Stimulated activated naive CD4-positive, alpha-beta T cell treated with Interleukin-2 at 50 U/mL for 16 hours (primary cell): ENCODE results near the gene SLC10A3.

Source experiments
- DNase-seq: peaks from one replicate; lab custom pipeline; 2025; lab: John Stamatoyannopoulos, UW

SLC10A3 gene

DNA sequence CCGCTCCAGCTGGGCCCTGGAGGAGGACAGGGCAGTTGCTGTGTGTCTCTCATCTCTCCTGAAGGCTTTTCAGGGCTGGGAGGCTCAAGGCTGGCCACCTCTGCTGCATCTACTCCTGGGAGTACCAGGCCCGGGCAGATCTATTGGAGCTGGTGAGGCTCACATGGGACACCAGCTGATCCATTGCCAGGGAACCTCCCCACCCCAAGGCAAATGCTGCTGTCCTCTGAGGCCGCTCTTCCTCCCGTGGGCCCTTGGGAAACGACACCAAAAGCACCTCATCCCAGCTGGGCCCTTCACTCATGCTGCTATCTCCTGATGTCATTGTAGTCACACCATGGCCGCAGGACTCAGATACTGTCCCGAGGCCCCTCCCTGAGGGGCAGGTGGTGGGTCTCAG, 7.6 kb downstream of the SLC10A3 start:
- no peak for DNase-seq

DNA sequence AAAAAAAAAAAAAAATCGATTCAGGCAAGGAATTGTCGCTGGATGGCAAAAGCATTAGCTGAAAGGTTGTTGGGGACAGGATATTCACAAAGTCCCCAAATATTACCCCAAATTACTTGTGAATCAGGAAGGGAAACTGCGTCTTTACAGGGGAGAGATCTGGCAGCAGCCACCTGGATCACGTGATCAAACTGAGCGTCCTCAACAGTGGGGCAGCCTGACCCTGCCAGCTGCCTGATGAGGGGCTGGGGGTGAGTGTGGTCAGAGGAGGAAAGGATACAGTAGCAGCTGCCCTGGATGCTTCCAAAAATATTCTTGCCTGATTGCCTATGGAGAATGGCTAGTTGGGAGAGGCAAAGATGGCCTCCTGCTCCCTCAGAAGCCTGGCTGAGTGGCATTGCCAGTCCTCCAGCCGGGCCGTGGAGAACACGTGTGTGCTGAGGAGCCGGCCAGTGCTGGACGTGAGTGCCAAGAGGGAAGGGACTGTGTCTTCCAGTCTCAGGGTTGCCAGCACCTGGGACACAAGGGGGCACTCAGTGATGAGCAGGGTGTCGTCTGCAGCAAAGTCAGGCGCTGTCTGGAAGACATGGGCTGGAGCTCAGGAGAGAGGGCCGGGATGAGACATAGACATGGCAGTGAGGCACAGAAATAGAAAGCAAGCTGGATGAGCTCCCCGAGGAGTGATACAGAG, 8.4 kb downstream of the SLC10A3 start:
- DNase-seq: no peak

DNA sequence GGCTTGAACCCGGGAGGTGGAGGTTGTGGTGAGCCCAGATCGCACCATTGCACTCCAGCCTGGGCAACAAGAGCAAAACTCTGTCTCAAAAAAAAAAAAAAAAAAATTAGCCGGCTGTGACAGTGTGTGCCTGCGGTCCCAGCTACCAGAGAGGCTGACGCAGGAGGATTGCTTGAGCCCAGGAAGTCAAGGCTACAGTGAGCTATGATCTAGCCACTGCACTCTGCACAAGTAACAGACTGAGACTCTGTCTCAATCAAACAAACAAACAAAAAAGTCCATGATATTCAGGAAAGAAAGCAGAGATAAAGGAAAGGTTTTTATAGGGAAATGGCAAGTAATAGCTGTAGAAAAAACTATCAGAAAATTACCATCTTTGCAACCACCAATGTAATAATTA, 9.2 kb downstream of the SLC10A3 start:
- DNase-seq: no peak

DNA sequence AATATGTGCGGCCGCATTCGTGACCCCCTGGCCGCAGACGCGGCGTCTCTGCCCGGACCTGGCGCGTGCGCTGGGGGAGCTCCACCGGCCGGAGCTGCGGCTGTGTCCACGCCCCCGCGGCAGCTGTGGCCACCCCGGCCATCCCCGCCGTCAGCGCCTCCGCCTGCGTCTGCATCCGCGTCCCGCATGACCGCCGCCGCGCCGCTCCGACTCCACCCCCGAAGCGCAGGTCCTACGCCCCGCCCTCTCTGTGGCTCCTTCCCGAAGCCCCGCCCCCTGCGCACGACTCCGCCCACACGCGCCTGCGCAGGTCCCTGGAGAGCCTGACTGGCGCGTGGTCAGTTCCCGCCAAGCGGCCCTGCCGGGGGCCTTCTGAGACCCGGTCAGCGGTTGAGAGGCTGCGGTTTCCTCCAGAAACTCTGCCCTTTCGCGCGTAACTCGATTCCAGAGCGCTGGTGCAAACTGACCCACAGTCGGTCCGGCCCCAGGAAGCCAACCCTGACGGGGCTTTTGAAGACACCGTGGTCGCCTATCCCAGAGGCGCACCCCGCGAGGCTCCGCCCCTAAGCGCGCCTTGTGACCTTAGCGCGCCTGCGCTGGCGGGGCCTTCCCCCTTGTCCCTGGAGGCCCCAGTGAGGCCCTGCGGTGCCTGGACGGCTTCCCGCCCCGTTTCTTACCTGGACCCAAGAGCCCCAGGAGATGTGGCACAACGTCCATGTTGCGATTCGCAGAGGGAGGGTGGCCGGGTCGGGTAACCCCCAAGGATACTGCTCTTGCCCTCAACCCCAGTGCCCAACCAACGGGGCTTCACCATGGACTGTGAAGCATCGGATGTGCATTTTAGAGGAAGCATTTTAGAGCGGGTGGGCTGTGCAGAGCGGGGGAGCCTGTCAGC, 11.5 kb downstream of the SLC10A3 start, which contains the start of gene LAGE3:
LAGE3 (minus strand) TSS at position 554 of the 895 bp plus-strand sequence; CDS start at position 188, 366 bp downstream.
- peak; percentile 88 for DNase-seq

DNA sequence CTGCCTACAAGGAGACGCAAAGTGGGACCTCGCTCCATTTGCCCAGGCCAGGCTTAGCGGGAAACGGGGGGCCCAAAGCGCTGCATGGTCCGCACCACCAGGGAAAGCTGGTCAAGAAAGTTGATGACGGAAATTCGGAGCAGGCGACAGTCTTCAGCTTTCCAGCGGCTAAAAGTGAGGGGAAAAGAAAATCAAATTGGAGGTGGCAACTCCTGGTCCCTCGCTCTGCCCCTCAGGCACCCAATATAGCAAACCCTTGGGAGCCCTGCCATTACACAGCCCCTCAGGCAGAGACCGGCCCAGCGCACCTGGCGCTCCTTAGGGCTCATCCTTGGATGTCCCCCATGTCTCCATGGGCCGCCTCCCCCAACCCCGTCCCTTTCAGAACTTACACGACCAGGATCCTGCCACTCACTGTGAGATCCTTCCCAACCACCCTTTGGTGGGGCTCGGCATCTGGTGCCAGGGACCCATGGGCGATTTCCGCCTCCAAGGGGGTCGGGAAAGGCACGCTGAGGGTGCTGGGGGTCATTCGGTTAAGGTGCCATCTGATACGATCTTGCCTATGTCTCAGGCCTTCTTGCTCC, 12.4 kb downstream of the SLC10A3 start:
- no peak for DNase-seq

DNA sequence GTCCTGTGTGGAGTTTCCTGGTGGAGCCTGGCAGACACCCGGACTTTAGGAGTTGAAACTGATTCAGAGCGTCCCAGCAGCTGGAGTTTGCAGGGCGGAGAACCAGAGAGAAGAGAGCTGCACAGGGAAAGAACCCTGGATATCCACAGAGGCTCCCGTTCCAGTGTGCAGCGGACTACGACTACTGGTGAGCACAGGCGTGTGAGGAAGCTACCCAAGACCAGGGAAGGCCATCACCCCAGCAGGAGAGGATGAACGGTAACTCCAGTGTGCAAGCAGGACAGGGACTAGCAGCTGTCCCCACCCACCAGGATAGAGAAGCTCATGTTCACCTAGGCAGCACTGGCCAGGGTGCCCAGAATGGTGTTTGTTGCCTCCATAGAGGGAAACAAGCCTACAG, 13.6 kb downstream of the SLC10A3 start:
- no peak for DNase-seq

DNA sequence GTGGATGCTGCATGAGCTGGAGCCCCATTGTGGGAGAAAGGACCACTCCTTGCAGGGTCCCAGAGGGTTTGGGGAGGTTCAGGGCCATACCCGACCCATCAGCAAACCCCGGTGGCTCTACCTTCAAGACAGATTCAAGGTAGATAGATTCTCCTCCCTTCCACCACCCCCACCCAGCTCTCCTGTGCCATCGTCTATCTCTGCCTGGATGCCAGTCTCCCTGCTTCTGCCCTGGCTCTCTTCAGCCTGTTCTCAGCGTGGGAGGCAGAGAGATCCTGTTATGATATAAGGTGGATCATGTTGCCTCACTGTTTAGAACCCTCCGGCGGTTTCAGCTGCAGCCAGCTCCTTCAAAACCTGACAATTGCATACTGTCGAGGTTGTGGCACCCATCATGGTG, 16.7 kb downstream of the SLC10A3 start:
- no peak for DNase-seq

DNA sequence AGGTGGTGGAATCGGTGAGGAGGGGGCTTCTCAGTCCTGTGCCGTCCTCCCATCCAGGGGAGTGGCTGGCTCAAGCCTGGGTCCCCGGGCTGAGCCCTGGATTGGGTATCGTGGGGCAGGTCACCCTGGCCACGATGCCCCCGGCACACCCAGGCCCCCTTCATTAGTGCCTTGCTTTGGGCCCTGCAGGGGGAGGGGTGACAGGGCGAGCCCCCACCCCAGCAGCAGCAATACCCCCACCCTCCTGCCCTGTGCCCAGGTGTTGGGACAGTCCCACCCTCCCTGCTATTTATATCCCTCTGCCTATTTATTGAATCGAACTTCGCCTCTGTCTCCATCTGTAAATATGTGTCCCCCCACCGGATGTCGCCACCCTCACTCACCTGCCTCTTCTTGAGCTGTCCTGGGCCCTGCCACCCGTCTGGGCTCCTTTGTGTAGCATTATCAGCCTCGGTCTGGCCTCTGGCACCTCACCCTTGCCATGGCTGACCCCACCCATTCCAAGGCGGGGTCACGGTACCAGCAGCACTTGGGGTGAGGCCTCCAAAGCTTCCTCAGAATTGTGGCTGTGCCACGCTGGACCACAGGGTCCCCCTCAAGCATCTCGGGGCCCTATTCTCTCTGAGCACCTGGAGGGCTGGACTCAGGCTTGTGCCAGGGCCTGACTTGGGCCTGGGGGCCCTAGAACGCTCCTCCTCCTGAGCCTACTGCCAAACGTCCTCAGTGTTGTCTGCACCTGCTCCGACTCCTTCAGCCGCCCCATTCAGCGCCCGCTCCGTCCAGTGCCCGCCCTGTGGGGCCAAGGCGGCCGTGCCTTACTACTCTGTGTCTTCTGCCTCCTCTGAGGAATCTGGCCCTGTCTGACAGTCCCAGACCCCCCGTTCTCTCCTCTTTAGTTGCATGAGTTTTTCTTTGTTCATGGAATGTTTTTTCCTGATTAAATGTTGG, 17.5 kb downstream of the SLC10A3 start:
- no peak for DNase-seq

DNA sequence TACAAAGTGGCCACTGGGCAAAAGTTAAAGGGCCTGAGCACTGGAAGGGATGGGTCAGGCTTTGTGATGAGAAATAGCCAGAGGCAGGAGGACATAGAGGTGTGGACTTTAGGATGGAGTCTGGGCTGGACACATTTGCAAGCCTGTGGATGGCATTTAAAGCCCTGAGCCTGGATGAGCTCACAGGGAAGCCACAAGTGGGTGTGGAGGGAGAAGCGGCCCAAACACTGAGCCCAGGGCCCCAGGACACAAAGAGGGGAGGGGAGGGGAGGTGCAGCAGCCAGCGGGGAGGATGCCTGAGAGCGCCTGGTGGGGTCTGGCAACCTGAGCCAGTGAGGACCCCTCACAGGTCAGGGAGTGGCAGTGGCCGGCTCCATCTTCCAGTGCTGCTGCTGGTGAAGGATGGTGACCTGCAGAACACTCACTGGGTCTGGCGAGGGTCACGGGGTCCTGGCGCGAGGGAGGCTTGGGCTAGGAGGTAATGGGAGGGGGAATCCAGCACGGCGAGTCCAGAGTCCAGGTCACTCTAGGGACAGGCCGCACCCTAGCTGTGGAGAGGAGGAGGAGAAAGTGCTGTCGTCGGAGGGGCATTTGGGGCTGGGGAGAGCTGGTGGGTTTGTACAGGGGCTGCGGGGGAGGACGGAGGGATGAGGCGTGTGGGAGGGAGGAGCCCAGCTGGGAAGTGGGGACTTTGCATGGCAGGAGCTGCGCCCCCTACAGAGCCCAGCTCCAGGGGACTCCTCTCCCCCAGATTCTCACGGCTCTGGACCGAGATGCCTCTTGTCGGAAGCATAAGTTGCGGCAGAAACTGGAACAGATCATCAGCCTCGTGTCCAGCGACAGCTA, 18.4 kb downstream of the SLC10A3 start:
- no peak for DNase-seq

DNA sequence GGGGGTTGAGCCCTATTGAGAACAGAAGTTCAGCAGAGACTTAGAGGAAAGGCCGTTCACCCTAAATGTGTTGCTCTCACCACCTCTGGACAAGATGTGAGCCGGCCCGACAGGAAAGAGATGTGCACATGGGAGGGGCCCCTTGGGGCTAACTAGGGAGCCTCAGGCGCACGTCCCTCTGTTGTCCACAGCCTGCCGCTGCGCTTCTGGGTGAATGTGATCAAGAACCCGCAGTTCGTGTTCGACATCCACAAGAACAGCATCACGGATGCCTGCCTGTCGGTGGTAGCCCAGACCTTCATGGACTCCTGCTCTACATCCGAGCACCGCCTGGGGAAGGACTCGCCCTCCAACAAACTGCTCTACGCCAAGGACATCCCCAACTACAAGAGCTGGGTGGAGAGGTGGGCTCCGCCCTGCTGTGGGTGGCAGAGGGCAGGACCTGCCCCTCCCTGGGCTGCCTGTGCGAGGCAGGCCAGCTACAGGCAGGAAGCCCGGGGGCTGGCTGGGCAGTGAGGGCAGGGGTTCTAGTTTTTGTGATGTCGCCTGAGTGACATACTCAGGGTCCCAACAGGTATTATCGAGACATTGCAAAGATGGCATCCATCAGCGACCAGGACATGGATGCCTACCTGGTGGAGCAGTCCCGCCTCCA, 19.4 kb downstream of the SLC10A3 start:
- no peak for DNase-seq

DNA sequence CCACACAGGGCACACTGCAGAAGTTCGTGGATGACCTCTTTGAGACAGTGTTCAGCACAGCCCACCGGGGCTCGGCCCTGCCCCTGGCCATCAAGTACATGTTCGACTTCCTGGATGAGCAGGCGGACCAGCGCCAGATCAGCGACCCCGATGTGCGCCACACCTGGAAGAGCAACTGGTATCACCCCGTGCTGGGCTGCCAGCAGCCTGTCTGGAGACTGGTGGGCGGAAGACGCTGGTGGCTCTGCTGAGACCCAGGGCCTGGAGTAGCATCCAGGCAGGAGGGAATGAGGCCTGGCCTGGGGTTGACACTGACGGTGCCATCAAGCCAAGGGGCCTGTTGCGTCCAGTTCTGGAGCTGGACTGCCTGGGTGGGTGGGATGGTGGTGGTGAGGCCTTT, 20.0 kb downstream of the SLC10A3 start:
- no peak for DNase-seq

DNA sequence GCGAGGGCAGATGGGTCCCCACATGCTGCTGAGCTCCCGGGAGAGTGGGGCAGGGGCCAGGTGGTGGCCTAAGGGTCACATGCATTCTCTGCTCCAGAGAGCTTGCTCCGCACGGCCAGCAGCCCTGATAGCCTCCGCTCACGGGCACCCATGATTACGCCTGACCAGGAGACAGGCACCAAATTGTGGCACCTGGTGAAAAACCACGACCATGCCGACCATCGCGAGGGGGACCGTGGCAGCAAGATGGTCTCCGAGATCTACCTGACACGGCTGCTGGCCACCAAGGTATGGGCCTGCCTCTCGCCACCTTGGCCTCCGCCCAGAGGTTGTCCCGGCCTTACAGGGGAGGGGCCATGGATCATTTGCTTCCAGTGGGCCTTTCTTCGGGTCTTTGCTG, 20.5 kb downstream of the SLC10A3 start:
- DNase-seq: no peak

DNA sequence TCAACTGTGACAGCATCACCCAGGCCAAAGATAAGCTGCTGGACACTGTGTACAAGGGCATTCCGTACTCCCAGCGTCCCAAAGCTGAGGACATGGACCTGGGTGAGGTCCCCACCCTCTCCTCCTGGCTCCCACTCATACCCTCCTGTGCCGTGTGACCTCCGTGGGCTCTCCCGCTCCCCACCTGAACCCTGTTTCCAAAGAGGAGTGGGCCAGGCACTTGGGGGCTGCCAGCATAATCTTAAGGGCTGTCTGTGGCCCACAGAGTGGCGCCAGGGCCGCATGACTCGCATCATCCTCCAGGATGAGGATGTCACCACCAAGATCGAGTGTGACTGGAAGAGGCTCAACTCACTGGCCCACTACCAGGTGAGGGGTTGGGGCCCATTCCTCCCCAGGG, 21.3 kb downstream of the SLC10A3 start:
- DNase-seq: no peak

DNA sequence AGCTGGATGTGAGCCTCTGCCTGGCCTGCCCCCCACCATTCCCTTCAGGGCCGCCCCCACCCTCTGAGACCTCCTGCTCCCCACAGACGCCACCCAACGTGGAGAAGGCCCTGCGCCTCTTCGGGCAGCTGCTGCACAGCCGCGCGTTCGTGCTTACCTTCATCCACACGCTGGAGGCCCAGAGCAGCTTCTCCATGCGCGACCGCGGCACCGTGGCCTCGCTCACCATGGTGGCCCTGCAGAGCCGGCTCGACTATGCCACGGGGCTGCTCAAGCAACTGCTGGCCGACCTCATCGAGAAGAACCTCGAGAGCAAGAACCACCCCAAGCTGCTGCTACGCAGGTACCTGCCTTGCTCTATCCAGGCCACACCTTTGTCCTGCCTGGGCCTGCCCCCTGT, 22.2 kb downstream of the SLC10A3 start:
- DNase-seq: no peak

DNA sequence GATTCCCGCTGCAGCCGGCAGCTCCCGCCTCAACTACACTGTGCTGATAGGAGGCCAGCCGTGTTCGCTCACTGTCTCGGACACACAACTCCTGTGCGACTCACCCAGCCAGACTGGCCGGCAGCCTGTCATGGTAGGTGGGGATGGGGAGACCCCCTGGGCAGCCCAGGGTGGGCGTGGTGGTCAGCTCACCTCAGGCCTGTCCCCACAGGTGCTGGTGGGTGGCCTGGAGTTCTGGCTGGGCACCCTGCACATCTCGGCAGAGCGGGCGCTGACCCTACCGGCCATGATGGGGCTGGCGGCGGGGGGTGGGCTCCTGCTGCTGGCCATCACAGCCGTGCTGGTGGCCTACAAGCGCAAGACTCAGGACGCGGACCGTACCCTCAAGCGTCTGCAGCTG, 22.9 kb downstream of the SLC10A3 start:
- DNase-seq: no peak

DNA sequence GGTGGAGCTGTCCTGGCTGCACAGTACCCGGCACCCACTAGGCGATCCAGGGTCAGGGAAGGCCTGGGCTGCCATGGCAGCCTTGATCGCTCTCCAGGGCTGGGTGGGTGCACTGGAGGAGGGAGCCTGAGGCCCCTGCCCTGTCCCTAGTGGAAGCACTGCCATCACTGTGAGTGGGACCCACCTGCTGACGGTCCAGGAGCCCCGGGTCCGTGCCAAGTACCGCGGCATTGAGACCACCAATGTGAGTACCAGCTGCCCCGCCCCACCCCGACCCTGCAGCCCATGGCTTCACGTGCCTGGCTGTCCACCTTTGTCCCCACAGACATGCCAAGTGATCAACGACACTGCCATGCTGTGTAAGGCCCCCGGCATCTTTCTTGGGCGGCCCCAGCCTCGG, 23.5 kb downstream of the SLC10A3 start:
- DNase-seq: no peak

DNA sequence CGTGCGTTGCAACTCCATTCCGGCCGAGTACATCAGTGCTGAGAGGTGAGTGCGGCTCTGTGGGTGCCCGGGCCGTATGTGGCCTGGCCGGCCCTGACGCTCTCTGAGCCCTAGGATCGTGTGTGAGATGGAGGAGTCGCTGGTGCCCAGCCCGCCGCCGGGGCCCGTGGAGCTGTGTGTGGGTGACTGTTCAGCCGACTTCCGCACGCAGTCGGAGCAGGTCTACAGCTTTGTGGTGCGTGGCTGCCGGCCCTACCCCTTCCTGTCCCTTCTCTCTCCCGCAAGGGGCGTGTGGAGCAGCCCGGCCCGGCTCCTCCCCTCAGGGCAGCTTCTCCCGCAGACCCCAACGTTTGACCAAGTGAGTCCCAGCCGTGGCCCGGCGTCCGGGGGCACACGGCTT, 24.4 kb downstream of the SLC10A3 start:
- no peak for DNase-seq

DNA sequence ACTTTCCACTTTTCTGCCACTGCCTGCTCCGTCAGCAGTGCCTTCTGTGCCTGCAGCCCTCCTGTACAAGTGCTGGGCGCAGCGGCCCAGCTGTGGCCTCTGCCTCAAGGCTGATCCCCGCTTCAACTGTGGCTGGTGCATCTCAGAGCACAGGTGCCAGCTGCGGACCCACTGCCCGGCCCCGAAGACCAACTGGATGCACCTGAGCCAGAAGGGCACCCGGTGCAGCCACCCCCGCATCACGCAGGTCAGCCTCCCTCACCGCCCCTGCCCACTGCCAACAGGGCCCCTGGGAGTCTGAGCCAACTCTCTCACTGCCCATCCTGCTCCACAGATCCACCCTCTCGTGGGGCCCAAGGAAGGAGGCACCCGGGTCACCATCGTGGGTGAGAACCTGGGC, 24.8 kb downstream of the SLC10A3 start:
- no peak for DNase-seq

DNA sequence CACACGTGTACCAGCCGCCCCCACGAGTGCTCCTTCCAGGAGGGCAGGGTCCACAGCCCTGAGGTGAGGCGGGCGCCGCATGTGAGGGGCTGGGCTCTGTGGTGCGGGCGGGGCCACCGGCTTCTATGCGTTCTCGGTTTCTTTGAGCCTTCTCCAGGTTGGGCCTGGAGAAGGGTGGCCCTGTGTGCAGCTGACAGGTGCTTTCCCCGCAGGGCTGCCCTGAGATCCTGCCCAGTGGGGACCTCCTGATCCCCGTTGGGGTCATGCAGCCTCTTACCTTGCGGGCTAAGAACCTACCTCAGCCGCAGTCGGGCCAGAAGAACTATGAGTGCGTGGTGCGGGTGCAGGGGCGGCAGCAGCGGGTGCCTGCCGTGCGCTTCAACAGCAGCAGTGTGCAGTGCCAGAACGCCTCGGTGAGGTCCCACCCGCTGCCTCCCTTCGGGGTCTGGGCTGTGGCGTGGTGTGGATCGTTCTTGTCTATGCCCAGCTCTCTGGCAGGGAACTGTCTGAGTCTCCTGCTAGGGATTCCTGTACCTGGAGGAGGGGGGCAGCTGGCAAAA, 25.5 kb downstream of the SLC10A3 start:
- no peak for DNase-seq

DNA sequence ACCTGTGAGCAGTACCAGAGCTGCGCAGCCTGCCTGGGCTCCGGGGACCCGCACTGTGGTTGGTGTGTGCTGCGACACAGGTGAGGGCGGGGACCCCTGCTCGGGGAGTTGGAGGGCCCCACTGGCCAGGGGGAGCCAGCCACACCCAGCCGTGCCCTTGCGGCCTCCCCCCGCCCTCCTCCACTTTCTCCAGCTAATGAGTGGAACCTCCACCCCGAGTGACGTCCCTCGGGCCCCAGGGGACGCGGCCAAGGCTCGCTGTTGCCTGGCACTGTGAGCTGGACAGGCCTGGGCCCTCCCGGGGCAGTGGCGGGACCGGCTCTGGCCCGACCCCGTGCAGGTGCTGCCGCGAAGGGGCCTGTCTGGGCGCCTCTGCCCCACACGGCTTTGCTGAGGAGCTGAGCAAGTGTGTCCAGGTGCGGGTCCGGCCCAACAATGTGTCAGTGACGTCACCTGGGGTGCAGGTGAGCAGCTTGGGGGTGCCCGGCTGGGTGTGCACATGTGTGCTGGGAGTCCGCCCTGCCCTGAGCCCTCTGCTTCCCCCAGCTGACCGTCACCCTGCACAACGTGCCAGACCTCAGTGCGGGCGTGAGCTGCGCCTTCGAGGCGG, 26.7 kb downstream of the SLC10A3 start:
- DNase-seq: no peak
